SH-SY5Y (cell line): ENCODE results near the gene ANKRD13D.

Experiments
- GATA2 ChIP-seq: IDR thresholded peaks from 2 replicates; pipeline ENCODE4 v1.6.1; 2011; ENCODE audit warnings: mild to moderate bottlenecking, low read depth, low read length
- GATA3 ChIP-seq: IDR thresholded peaks from 2 replicates; pipeline ENCODE4 v1.6.1; 2011; ENCODE audit warnings: low read depth, mild to moderate bottlenecking, low read length, moderate library complexity

DNA sequence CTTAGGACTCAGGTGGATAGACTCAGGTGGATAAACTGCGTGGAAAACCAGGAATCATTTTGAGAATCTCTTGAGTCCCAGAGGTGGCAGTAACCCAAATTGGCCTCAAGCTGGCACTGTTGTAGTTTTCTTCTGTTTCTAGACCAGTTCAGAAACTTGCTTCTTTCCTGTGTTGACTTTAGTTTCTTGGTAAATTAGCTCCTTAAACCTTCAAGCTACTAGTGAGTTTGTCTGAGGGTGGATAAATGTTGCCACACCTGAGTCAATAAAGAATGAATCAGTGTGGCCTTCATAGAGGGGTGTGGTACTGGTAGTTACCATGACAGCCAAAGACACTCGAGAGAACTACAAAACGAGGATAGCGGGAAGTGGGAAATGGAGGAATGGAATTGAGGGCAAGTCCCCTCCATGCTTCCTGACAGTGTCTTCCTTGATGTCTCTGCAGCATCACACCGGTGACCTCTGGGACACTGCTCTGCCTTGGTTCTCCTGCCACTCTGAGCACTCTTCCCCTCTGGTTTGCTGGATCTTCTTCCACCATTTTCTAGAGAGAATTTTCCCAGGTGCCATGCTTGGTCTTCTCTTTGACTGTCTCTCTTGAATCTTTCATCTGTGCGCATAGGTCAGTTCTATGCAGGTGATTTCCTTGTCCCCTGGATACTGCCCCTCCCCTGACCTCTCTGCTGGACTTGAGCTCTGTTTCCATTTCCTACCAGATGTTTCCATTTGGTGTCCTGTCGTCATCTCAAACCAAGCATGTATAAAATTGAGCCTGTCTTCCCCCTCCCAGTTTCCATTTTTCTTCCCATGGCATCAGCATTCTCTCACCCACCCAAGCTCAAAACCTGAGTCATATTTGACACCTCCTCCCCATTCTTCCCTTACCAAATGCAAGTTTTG lies 57.1 kb downstream of the ANKRD13D start:
- TF ChIP-seq GATA2 (no peak), GATA3 (no peak)
